HG03095 (cell line): ENCODE results near the gene ARAP2.

Experiments
- ATAC-seq: cut with Tn5 transposase; IDR thresholded peaks from one replicate; pipeline ENCODE4 v1.9.1; 2021; ENCODE audit warnings: moderate library complexity; ENCODE audit not compliant: unreplicated experiment

The ARAP2 gene

GRCh38 chr4:36046026-36046425 lies 198.3 kb downstream of the ARAP2 start:
- ATAC-seq: no peak

- ATAC-seq: no peak
Observed at GRCh38 chr4:36043901-36044300, 200.4 kb downstream of the ARAP2 start.

- ATAC-seq: no peak
Observed at GRCh38 chr4:36043241-36043640, 201.1 kb downstream of the ARAP2 start.

- no peak for ATAC-seq
Observed at GRCh38 chr4:36042122-36042970, 202.0 kb downstream of the ARAP2 start.

- no peak for ATAC-seq
Observed at GRCh38 chr4:36041340-36041739, 203.0 kb downstream of the ARAP2 start.

GRCh38 chr4:36039026-36039425 lies 205.3 kb downstream of the ARAP2 start:
- no peak for ATAC-seq

- ATAC-seq: no peak
Observed at GRCh38 chr4:36038491-36038890, 205.8 kb downstream of the ARAP2 start.

- no peak for ATAC-seq
Observed at GRCh38 chr4:36037127-36037526, 207.2 kb downstream of the ARAP2 start.

- ATAC-seq: no peak
Observed at GRCh38 chr4:36029951-36030350, 214.4 kb downstream of the ARAP2 start.

GRCh38 chr4:36027203-36027602 lies 217.1 kb downstream of the ARAP2 start:
- no peak for ATAC-seq

GRCh38 chr4:36026348-36026880 lies 217.9 kb downstream of the ARAP2 start:
- no peak for ATAC-seq

GRCh38 chr4:36024901-36025660 lies 219.2 kb downstream of the ARAP2 start:
- no peak for ATAC-seq

GRCh38 chr4:36020351-36020750 lies 224.0 kb downstream of the ARAP2 start:
- ATAC-seq: no peak
